Measurements from ENCODE around the gene ITIH5.

Gene ITIH5

GRCh38 chr10:7513455-7513854 lies 153.3 kb downstream of the ITIH5 start:
- DNase-seq: no peak

DNA sequence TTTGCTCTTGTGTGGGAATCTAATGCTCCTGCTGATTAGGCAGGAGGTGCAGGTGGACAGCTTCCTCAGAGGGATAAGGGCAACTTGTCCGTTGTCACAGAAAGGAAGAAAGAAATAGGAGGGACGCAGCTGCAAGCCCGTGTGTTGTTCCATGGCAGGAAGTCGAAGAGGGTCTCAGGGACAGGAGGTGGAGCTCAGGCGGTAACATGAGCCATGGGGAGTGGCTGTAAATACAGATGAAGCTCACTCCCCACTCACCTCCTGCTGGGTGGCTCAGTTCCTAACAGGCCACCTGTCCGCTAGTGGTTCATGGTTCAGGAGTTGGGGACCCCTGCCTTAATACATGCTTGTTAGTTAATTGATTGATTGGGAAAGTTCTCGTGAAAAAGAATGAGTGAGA lies 154.3 kb downstream of the ITIH5 start:
- no peak for DNase-seq

DNA sequence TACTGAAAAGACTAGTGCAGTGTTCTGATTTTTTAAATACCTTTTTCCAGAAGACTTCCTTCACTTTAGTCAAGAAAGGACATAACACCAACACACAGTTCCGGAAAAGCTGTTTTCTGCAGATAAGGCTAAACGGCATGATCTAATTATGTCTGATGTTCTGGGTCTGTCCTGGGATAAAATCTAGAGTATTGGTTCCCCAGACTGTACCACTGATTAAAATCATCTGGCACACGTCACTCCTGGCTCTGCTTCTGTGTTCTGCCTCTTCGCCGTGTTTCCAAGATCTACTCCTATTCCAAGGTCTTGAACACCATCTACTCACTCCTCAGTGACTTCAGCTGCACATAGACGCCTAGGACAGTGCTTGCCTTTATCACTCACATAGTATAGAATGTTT lies 155.2 kb downstream of the ITIH5 start:
- DNase-seq: no peak
